ENCODE data around the gene PRRX1.

PRRX1 gene

GRCh38 chr1:170711682-170712081 is 47.8 kb downstream of the PRRX1 start:
- TF ChIP-seq, protein P1, sequence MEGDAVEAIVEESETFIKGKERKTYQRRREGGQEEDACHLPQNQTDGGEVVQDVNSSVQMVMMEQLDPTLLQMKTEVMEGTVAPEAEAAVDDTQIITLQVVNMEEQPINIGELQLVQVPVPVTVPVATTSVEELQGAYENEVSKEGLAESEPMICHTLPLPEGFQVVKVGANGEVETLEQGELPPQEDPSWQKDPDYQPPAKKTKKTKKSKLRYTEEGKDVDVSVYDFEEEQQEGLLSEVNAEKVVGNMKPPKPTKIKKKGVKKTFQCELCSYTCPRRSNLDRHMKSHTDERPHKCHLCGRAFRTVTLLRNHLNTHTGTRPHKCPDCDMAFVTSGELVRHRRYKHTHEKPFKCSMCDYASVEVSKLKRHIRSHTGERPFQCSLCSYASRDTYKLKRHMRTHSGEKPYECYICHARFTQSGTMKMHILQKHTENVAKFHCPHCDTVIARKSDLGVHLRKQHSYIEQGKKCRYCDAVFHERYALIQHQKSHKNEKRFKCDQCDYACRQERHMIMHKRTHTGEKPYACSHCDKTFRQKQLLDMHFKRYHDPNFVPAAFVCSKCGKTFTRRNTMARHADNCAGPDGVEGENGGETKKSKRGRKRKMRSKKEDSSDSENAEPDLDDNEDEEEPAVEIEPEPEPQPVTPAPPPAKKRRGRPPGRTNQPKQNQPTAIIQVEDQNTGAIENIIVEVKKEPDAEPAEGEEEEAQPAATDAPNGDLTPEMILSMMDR (conservative IDR thresholded peaks at IDR 0.05), result no peak
- TF ChIP-seq ZFX (IDR thresholded peaks at IDR 0.05), result no peak
- H3K27ac ChIP-seq, result no peak overlapping the region

- TF ChIP-seq, protein P1 (conservative IDR thresholded peaks at IDR 0.05), result no peak
- no peak for TF ChIP-seq ZFX (IDR thresholded peaks at IDR 0.05)
- no peak overlapping the region for H3K27ac ChIP-seq
Observed at GRCh38 chr1:170714163-170714562, 50.2 kb downstream of the PRRX1 start.

- no peak overlapping the region for H3K27ac ChIP-seq
- TF ChIP-seq, protein P1 (conservative IDR thresholded peaks at IDR 0.05), result no peak
Observed at GRCh38 chr1:170714938-170715337, 51.0 kb downstream of the PRRX1 start.

- H3K27ac ChIP-seq, result no peak overlapping the region
Observed at GRCh38 chr1:170716835-170717429, 53.0 kb downstream of the PRRX1 start.

GRCh38 chr1:170720661-170721060 is 56.7 kb downstream of the PRRX1 start:
- TF ChIP-seq, protein P1 (conservative IDR thresholded peaks at IDR 0.05), result no peak
- no peak for TF ChIP-seq ZFX (IDR thresholded peaks at IDR 0.05)

More at GRCh38 chr1:170716835-170717429, 53.0 kb downstream of the PRRX1 start:
- TF ChIP-seq ZFX (IDR thresholded peaks at IDR 0.05), result no peak
- TF ChIP-seq, protein P1 (conservative IDR thresholded peaks at IDR 0.05), result no peak

GRCh38 chr1:170721621-170722020 is 57.7 kb downstream of the PRRX1 start:
- H3K27ac ChIP-seq, result no peak overlapping the region
- TF ChIP-seq ZFX (IDR thresholded peaks at IDR 0.05), result no peak
- TF ChIP-seq, protein P1 (conservative IDR thresholded peaks at IDR 0.05), result no peak

More at GRCh38 chr1:170720661-170721060, 56.7 kb downstream of the PRRX1 start:
- no peak overlapping the region for H3K27ac ChIP-seq

GRCh38 chr1:170723518-170723917 is 59.6 kb downstream of the PRRX1 start:
- no peak overlapping the region for H3K27ac ChIP-seq
- TF ChIP-seq, protein P1 (conservative IDR thresholded peaks at IDR 0.05), result no peak
- no peak for TF ChIP-seq ZFX (IDR thresholded peaks at IDR 0.05)
